Stimulated activated CD4-positive, alpha-beta T cell treated with anti-CD3 and anti-CD28 coated beads, Interleukin-4, amount 100 ng/mL, for 24 hours (primary cell): Measurements from ENCODE around the gene DNAJC3.
"Not testable (repeated sequence)": the region's sequence is repeated elsewhere in the genome, so short reads cannot be mapped to it uniquely, and the experiment has no call there.

Source experiments
- DNase-seq: peaks from one replicate; pipeline ENCODE4 v3.0.0-alpha.2; 2020

DNAJC3 gene

DNA sequence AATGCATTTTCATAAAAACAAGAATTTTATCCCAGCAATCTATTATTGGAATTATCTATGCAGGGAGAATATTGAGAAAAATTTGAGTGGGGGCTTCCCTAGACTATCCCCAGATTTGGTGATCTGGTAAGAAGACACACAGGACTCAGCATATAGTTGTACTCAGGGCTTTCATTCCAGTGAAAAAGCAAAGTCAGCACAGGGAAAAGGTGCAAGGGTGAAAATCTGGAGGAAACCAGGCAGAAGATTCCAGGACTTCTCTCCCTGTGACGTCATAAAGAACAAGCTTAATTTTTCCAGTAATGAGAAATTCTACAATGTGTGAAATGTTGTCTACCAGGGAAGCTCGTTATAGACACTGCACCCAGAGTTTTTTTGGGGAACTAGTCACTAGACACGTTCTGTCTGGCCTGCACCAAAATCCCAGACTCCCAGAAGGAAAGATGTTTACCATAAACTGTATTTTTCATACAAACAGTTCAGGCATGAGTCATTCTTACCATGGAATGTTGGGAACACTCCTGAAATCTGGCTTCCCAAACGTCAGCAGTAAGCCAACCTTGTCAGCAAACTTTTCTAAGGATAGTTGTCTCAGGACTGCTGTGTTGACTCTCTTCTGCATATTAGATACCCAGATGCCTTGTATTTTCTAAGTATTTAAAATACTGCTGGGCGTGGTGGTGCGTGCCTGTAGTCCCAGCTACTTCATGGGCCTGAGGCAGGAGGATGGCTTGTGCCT, 107.4 kb downstream of the DNAJC3 start:
- DNase-seq: no peak

- no peak for DNase-seq
Observed at GRCh38 chr13:95784900-95785290, 108.0 kb downstream of the DNAJC3 start.

DNA sequence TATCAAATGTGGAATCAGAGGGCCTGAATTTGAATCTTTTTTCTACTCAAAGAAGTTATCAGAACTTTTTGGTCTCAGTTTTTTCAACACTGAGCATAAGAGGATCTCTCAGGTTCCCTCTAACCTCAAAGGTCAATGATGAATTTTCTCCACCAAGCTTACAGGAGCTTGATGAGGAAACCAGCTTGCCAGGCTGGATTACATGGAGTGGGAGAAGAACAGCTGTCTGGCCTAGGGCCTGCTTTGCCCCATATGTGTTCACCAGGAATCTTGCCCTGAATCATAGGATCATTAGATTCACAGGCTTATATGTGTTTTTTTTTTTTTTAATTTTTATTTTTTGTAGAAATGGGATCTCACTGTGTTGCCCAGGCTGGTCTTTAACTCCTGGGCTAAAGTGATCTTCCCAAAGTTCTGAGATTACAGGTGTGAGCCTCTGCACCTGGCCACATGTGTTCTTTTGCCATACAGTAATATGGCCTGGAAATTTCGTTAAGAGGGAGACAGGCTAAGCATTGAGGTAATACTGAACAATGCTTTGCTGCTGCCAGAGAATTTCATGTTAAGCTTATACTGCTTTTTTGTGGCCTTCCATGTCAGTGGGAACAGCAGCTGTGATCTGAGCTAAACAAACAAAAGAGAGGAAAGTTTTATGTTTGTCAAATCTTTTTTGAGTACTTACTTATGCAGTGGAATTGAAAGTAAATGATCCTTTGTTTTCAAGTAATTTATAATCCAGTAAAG, 110.6 kb downstream of the DNAJC3 start:
- no peak for DNase-seq

GRCh38 chr13:95788100-95788463, 111.1 kb downstream of the DNAJC3 start:
- no peak for DNase-seq

- DNase-seq: not testable (repeated sequence)
Observed at GRCh38 chr13:95789315-95789714, 112.4 kb downstream of the DNAJC3 start.

- DNase-seq: no peak
Observed at GRCh38 chr13:95791084-95791722, 114.3 kb downstream of the DNAJC3 start.

- DNase-seq: no peak
Observed at GRCh38 chr13:95793018-95793555, 116.1 kb downstream of the DNAJC3 start.

DNA sequence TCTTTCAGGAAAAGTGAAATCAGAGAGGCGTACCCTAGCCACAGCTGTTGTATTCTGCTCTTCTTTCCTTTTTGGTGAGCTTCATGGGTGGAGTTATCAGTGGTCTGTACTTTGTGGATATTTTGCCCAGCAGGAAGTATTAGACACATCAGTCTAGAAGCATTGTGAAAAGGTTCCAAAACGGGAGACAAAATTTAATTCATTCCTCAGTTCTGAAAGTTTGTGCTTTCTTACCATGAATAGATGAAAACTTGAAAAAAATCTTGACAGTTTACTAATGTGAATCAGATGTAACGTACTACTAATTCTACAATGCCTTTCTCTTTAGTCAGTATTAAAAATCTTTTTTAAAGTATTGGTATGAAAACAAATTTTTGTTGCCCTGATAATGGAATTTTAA, 116.8 kb downstream of the DNAJC3 start:
- DNase-seq: no peak

DNA sequence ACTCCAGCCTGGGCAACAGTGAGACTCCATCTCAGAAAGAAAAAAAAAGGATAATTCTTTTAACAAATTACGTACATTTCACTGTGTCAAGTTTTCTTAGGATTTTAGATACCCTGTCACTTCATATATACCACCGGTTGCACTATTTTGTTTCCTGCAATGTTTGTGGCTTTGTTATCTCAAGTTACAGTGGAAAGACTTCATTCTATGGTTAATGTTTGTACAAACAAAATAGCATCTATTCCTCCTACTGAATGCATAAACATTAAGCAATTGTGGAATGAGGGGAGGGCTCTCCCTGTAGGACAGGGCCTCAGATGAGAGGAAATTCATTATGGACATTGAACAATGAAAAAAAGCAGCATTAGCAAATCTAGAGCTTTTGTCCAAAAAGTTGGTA, 120.1 kb downstream of the DNAJC3 start:
- DNase-seq: no peak

- no peak for DNase-seq
Observed at GRCh38 chr13:95800436-95800835, 123.5 kb downstream of the DNAJC3 start.

DNA sequence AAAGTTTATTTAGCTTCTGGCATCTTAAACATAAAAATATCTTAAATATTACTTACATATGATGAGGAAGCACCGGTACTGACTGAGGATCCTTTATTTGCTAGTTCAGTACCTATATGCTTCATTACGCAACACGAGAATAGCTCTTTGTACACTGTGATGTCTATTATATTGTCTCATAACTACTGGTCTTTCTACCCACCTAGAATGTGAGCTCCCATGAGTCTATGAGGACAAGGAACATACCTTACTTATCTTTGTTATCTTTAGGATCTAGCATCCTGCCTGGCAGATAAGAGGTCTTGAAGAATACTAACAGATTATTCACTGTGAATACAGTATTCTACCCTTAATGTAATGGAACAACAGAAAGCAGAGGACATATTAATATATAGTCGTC, 124.9 kb downstream of the DNAJC3 start:
- no peak for DNase-seq

GRCh38 chr13:95805921-95806320, 129.0 kb downstream of the DNAJC3 start:
- DNase-seq: no peak

DNA sequence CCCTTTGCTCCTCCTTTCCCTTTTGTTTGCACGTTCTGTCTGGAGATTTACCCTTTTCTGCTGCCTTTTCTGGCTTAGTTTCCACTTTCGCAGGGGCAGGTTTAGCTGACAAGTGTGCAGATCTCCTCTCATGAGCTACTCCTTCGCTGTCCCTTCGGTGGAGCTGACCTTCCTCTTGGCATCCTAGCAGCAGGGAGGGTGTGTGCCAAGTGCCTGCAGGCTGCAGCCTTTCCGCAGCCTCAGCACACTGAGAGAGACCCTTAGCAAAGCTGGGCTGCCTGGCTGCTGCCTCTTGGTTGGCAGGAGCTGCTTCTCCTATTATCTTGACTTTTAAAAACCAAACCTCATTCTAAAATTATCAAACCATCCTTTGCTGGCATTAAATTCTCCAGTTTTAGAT, 132.5 kb downstream of the DNAJC3 start:
- DNase-seq: no peak

DNA sequence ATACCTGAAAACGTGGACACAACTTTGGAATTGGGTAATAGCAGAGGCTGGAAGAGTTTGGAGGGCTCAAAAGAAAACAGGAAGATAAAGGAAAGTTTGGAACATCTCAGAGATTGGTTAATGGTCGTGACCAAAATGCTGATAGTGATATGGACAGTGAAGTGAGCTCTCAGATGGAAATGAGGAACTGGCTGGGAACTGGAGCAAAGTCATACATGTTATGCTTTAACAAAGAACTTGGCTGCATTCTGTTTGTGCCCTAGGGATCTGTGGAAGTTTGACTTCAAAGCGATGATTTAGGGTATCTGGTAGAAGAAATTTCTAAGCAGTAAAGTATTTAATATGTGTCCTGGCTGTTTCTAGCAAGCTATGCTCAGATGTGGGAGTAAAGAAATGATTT, 136.2 kb downstream of the DNAJC3 start:
- DNase-seq: no peak

DNA sequence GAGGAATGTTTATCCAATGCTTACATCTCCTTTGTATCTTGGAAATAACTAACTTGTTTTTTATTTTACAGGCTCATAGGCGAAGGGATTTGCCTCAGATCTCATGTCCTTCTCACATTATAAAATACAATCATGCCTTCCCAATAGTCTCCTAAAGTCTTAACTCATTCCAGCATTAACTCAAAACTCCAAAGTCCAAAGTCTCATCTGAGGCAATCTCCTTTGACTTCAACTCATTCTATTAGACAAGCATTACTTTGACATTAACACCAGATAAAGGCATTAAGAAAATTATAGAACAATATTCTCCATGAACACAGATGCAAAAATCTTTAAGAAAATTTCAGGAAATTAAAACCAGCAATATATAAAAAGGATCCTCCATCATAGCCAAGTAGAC, 137.6 kb downstream of the DNAJC3 start:
- no peak for DNase-seq

GRCh38 chr13:95822303-95822702, 145.4 kb downstream of the DNAJC3 start:
- no peak for DNase-seq

DNA sequence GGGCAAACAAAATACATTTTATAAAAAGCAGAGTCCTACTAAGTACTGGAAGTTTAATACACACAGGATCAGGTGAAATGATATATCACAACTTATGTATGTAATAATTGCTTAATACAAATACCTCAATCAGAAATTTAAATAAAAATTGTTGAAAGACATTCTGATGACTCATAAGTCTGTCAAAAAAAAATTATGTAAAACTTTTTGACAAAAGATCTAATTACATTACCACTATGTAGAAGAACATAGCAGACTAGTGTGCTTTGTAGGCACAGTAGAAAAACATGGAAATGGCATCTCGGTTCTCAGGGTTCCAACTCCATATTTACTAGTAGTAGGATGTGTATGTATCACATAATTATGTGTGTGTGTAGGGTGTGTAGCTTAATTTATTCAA, 156.2 kb downstream of the DNAJC3 start:
- DNase-seq: no peak

DNA sequence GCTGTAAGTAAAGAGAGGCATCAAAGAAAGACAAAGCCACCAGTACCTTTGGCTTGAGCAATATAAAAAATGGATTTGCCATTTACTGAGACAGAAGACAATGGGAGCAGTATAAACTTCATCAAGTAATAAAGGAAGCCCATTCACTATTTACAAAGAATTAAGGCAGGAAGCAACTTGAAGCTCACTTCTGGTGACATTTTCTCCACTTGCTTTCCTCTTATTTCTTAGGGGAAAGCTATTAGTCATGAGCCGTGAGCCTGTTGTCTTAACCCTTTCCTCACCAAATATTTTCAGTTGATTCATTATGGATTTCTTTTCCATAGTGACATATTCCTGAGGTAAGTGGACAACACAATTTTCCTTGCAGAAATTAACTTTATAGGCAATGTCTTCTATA, 156.8 kb downstream of the DNAJC3 start:
- DNase-seq: no peak

GRCh38 chr13:95834134-95834765, 157.3 kb downstream of the DNAJC3 start:
- peak; percentile 64 for DNase-seq

- DNase-seq: no peak
Observed at GRCh38 chr13:95841894-95842293, 165.0 kb downstream of the DNAJC3 start.

- no peak for DNase-seq
Observed at GRCh38 chr13:95842898-95843297, 166.0 kb downstream of the DNAJC3 start.
